ENCODE measurements around the gene MARCHF2.

MARCHF2 gene

GRCh38 chr19:8387688-8388611 is 25.2 kb upstream of the MARCHF2 start:
- DNase-seq (ENCODE audit: low spot score), result peak; percentile 70

- no peak for DNase-seq (ENCODE audit: low spot score)
Observed at GRCh38 chr19:8388612-8388958, 24.5 kb upstream of the MARCHF2 start.

GRCh38 chr19:8389891-8390616 is 23.1 kb upstream of the MARCHF2 start, which contains the start of gene RAB11B:
Gene RAB11B (plus strand): TSS chr19:8390360. CDS start chr19:8390417, 57 bp downstream.
- peak; percentile 94 for DNase-seq (ENCODE audit: low spot score)

- peak; percentile 88 for DNase-seq (ENCODE audit: low spot score)
Observed at GRCh38 chr19:8390617-8390981, 22.5 kb upstream of the MARCHF2 start.

GRCh38 chr19:8391198-8392016 is 21.7 kb upstream of the MARCHF2 start:
- no peak for DNase-seq (ENCODE audit: low spot score)

- no peak for DNase-seq (ENCODE audit: low spot score)
Observed at GRCh38 chr19:8392017-8392591, 21.0 kb upstream of the MARCHF2 start.

- no peak for DNase-seq (ENCODE audit: low spot score)
Observed at GRCh38 chr19:8393192-8393870, 19.8 kb upstream of the MARCHF2 start.

- no peak for DNase-seq (ENCODE audit: low spot score)
Observed at GRCh38 chr19:8393871-8394250, 19.2 kb upstream of the MARCHF2 start.

GRCh38 chr19:8395621-8396082 is 17.5 kb upstream of the MARCHF2 start:
- no peak for DNase-seq (ENCODE audit: low spot score)

GRCh38 chr19:8396185-8396562 is 16.9 kb upstream of the MARCHF2 start:
- no peak for DNase-seq (ENCODE audit: low spot score)

- peak; percentile 75 for DNase-seq (ENCODE audit: low spot score)
Observed at GRCh38 chr19:8396563-8397203, 16.4 kb upstream of the MARCHF2 start.

GRCh38 chr19:8397271-8397670 is 15.8 kb upstream of the MARCHF2 start:
- no peak for DNase-seq (ENCODE audit: low spot score)

- no peak for DNase-seq (ENCODE audit: low spot score)
Observed at GRCh38 chr19:8397746-8398310, 15.3 kb upstream of the MARCHF2 start.

GRCh38 chr19:8398311-8398771 is 14.8 kb upstream of the MARCHF2 start:
- DNase-seq (ENCODE audit: low spot score), result no peak

- no peak for DNase-seq (ENCODE audit: low spot score)
Observed at GRCh38 chr19:8399681-8400188, 13.4 kb upstream of the MARCHF2 start.

GRCh38 chr19:8401981-8402411 is 11.1 kb upstream of the MARCHF2 start:
- DNase-seq (ENCODE audit: low spot score), result no peak

GRCh38 chr19:8403098-8403819 is 9.8 kb upstream of the MARCHF2 start:
- no peak for DNase-seq (ENCODE audit: low spot score)

- no peak for DNase-seq (ENCODE audit: low spot score)
Observed at GRCh38 chr19:8403820-8404109, 9.3 kb upstream of the MARCHF2 start.

- no peak for DNase-seq (ENCODE audit: low spot score)
Observed at GRCh38 chr19:8404391-8405151, 8.5 kb upstream of the MARCHF2 start.
